Skeletal muscle satellite cell (primary cell): ENCODE results near the gene ILK.
A peak's percentile ranks its signal among the peaks of the same experiment; 100 is the strongest.

ENCODE experiments used
- H3K27me3 ChIP-seq: 2 replicates; pipeline ENCODE4 v1.7.0; 2013; ENCODE audit warnings: low read length; ENCODE audit not compliant: control insufficient read depth, insufficient read depth
- H3K36me3 ChIP-seq: 2 replicates; pipeline ENCODE4 v1.7.0; 2013; ENCODE audit warnings: mild to moderate bottlenecking, control low read depth, low read length; ENCODE audit not compliant: insufficient read depth
- H3K4me1 ChIP-seq: 2 replicates; pipeline ENCODE4 v1.7.0; 2013; ENCODE audit warnings: low read length; ENCODE audit not compliant: control insufficient read depth, insufficient read depth
- H3K4me2 ChIP-seq: 2 replicates; pipeline ENCODE4 v1.7.0; 2013; ENCODE audit warnings: mild to moderate bottlenecking, low read length
- H3K4me3 ChIP-seq: 2 replicates; pipeline ENCODE4 v1.7.0; 2013; ENCODE audit warnings: low read length
- H3K9ac ChIP-seq: 2 replicates; pipeline ENCODE4 v1.7.0; 2013; ENCODE audit warnings: mild to moderate bottlenecking, low read depth, low read length, moderate library complexity
- H3K9me3 ChIP-seq: replicated peaks from 2 replicates; pipeline ENCODE4 v1.7.0; 2013; ENCODE audit warnings: mild to moderate bottlenecking, control low read depth, low read length

ILK gene

GRCh38 chr11:6627762-6628241 lies 24.2 kb downstream of the ILK start:
- H3K9ac ChIP-seq: no peak overlapping the region
- H3K36me3 ChIP-seq: no peaks in the 10 kb centered on the region
- peaks cover 12% of the 10 kb centered on the region for H3K27me3 ChIP-seq
- H3K4me1 ChIP-seq: no peaks in the 10 kb centered on the region
- no peaks in the 10 kb centered on the region for H3K9me3 ChIP-seq
- H3K4me2 ChIP-seq: no peak overlapping the region
- H3K4me3 ChIP-seq: no peak overlapping the region

GRCh38 chr11:6628526-6628925 lies 25.0 kb downstream of the ILK start:
- H3K36me3 ChIP-seq: no peaks in the 10 kb centered on the region
- H3K9ac ChIP-seq: no peak overlapping the region
- H3K9me3 ChIP-seq: no peaks in the 10 kb centered on the region
- no peak overlapping the region for H3K4me2 ChIP-seq
- peaks cover 12% of the 10 kb centered on the region for H3K27me3 ChIP-seq
- H3K4me3 ChIP-seq: no peak overlapping the region
- H3K4me1 ChIP-seq: no peaks in the 10 kb centered on the region

DNA sequence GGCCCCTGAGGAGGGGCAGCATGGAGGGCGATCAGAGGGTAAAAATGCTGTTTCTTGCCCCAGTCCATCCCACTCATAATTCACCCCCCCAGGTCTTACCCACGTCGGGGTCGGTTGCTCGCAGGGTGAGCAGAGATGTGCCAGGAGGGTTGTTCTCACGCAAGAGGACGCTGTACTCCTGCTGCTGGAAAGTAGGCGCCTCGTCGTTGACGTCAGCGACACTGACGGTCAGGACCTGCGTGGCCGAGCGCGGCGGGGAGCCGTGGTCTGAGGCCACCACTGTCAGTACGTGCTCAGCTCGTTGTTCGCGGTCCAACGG lies 26.0 kb downstream of the ILK start:
- Histone ChIP-seq H3K4me3 (no peak overlapping the region), H3K36me3 (no peaks in the 10 kb centered on the region)

DNA sequence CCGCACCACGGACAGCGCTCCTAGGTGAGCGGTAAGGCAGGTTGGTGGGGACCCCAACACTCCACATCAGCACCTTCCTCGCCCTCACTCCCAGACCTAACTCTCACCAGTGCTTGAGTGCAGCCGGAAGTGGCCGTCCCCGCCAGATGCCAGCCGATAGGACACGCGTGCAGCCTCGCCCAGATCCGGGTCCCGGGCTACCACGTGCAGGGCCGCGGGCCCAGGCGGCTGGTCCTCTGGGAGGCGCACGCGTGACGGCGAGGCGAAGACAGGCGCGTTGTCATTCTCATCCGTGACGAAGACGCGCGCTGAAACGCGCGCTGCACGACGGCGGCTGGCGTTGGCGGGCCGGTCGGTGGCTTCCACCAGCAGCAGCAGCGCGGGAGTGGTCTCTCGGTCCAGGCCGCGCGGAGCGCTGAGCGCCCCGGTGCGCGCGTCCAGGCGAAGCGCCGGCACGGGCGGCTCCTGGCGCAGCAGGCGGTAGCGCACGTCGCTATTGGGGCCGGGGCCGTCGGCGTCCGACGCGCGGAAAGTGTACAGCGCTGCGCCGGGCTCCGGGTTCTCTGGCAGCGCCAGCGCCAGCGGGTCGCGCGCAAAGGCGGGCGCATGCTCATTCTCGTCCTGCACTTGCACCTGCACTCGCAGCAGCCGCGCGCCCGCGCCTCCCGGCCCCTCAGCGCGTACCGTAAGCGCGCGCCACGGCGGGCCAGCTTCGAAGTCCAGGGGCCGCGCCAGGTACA lies 26.5 kb downstream of the ILK start:
- H3K9ac ChIP-seq: no peak overlapping the region
- no peaks in the 10 kb centered on the region for H3K36me3 ChIP-seq
- no peak overlapping the region for H3K4me3 ChIP-seq
- H3K9me3 ChIP-seq: no peaks in the 10 kb centered on the region
- H3K4me1 ChIP-seq: peaks cover under 1% of the 10 kb centered on the region
- H3K27me3 ChIP-seq: peaks cover 4% of the 10 kb centered on the region
- no peak overlapping the region for H3K4me2 ChIP-seq

More for the DNA sequence above, 26.0 kb downstream of the ILK start:
- no peak overlapping the region for H3K4me2 ChIP-seq
- H3K4me1 ChIP-seq: no peaks in the 10 kb centered on the region
- peaks cover 9% of the 10 kb centered on the region for H3K27me3 ChIP-seq
- H3K9me3 ChIP-seq: no peaks in the 10 kb centered on the region
- H3K9ac ChIP-seq: no peak overlapping the region

DNA sequence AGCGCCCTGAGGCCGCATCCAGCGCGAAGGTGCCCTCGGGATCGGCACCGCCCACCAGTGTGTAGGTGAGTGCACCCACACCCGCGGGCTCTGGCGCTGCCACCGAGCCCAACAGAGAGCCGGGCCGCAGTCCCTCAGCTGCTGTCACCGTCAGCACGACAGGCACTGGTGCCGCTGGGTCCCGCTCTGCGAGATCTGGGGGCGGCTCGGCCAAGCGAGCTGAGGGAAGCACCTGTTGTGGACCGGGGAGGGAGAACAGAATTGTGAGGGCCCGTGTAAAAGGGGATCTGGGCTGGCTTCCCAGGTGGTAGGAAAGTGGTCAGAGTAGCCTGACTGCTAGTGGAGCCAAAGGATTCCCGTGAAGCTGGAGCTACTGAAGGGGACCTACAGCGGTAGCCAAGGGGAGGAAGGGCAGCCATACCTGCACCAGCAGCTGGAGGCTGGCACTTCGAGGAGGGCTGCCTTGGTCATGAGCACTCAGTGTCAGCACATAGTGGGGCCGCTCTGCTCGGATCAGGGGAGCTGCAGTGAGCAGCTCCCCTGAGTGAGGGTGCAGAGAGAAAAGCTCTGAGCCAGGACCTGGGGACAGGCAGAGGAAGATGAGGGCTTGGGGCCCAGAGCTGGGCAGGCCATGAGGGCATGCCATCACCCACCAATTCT lies 27.2 kb downstream of the ILK start:
- no peaks in the 10 kb centered on the region for H3K9me3 ChIP-seq
- H3K9ac ChIP-seq: no peak overlapping the region
- peaks cover 2% of the 10 kb centered on the region for H3K27me3 ChIP-seq
- H3K4me3 ChIP-seq: no peak overlapping the region
- no peak overlapping the region for H3K4me2 ChIP-seq
- no peaks in the 10 kb centered on the region for H3K36me3 ChIP-seq
- H3K4me1 ChIP-seq: peaks cover 8% of the 10 kb centered on the region

DNA sequence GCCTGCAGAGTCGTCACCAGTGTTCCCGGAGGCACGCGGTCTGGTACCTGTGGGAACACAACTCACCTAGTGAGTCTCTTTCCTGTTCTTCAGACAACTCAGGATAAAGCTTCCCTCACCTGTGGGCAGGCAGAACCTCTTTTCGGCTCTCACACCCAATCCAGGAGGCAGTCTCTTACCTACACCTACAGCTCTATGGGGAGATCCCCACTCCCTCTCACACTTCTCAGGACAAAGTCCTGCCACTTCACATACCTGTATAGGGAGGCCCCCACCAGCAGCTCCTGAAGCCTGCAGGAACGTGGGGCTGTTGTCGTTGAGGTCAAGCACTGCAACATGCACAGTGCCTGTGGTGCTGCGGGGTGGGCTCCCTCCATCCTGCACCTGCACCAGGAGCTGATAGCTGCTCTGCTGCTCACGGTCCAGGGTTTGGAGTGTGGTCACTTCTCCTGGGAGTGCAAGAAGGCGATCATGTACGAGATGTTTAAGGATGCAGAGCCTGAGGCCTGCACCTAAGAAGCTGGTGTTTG lies 27.9 kb downstream of the ILK start:
- Histone ChIP-seq H3K4me3 (no peak overlapping the region), H3K36me3 (no peaks in the 10 kb centered on the region), H3K27me3 (no peaks in the 10 kb centered on the region), H3K9ac (no peak overlapping the region), H3K9me3 (no peaks in the 10 kb centered on the region), H3K4me2 (no peak overlapping the region), H3K4me1 (peaks cover 10% of the 10 kb centered on the region)

- no peak overlapping the region for H3K4me2 ChIP-seq
- no peak overlapping the region for H3K4me3 ChIP-seq
- H3K27me3 ChIP-seq: no peaks in the 10 kb centered on the region
- H3K4me1 ChIP-seq: peaks cover 12% of the 10 kb centered on the region
- H3K36me3 ChIP-seq: no peaks in the 10 kb centered on the region
- H3K9ac ChIP-seq: no peak overlapping the region
- H3K9me3 ChIP-seq: no peaks in the 10 kb centered on the region
These were observed 28.8 kb downstream of the ILK start for GRCh38 chr11:6632116-6633073.

DNA sequence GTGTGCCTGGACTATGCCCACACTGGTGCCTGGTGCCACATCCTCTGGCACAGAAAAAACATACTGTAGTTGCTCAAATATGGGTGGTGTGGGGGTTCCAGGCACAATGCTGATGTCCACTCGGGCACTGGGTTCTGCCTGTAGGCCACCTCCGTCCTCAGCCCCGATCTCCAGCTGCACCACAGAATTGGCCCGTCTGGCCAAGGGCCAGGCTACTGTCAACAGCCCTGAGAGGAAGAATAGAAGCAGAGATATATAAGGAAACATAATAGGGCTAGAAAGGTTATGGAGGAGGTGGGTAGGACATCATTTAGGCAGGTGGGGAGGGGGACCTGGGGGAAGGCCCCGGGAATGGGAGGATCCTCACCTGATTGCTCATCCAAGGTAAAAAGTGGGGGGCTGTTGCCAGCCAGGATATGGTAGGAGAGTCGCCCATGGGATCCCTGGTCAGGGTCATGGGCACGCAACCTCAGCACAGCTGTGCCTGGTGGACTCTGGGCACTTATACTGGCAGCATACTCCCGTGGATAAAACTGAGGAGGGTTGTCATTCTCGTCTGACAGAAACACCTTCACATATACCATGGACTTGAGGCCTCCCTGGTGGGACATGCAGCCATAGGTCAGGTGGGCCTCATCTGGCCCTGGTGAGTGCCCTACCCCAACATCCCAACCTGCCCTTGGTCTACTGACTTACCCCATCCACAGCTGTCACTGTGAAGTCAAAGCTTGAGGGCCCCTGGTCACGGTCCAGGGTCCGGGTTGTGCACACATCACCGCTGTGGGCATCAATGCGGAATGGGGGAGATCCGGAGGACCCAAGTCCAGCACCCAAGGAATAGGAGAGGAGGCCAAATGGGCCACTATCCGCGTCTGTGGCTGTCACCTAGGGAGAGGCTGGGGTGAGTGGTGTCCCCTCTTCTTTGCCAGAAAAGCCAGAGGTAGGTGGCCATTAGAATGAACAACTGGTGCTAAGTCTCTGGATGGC lies 30.1 kb downstream of the ILK start:
- Histone ChIP-seq H3K4me1 (peaks cover 23% of the 10 kb centered on the region), H3K4me2 (no peak overlapping the region), H3K27me3 (no peaks in the 10 kb centered on the region), H3K9me3 (no peaks in the 10 kb centered on the region), H3K9ac (no peak overlapping the region), H3K4me3 (no peak overlapping the region), H3K36me3 (no peaks in the 10 kb centered on the region)

GRCh38 chr11:6634534-6634933 lies 31.0 kb downstream of the ILK start:
- no peaks in the 10 kb centered on the region for H3K9me3 ChIP-seq
- no peaks in the 10 kb centered on the region for H3K36me3 ChIP-seq
- no peak overlapping the region for H3K9ac ChIP-seq
- H3K4me2 ChIP-seq: no peak overlapping the region
- H3K4me1 ChIP-seq: peaks cover 23% of the 10 kb centered on the region
- H3K27me3 ChIP-seq: no peaks in the 10 kb centered on the region
- H3K4me3 ChIP-seq: no peak overlapping the region

- Histone ChIP-seq H3K36me3 (no peaks in the 10 kb centered on the region), H3K9ac (peak overlapping the region; percentile 4), H3K4me3 (no peak overlapping the region)
These were observed 31.7 kb downstream of the ILK start for GRCh38 chr11:6635082-6635932.

More at GRCh38 chr11:6635082-6635932, 31.7 kb downstream of the ILK start:
- H3K9me3 ChIP-seq: no peaks in the 10 kb centered on the region
- no peaks in the 10 kb centered on the region for H3K27me3 ChIP-seq
- H3K4me2 ChIP-seq: peak overlapping the region; percentile 40
- H3K4me1 ChIP-seq: peaks cover 23% of the 10 kb centered on the region
